ENCODE data around the gene TEX264.
"Not testable (repeated sequence)": the region's sequence is repeated elsewhere in the genome, so short reads cannot be mapped to it uniquely, and the experiment has no call there.

The TEX264 gene

DNA sequence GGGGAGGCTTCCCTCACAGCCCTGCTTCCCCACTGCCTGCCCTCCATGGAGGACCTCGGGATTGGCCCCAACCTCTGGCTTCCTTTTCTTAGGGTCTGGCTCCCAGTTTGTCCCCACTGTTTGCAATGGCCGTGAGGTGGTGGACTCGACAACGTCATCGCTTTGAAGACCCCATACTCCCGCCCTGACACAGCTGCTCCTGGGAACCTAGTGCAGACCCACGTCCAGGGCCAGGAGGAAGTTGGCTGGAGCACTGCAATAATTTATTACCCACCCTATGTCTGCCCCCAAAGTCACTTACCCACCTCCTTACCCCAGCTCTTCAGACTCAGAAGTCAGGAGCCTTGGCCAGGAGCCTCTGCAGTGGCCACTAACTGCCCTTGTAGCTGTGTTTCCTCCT is 46.9 kb downstream of the TEX264 start:
- DNase-seq = no peak

DNA sequence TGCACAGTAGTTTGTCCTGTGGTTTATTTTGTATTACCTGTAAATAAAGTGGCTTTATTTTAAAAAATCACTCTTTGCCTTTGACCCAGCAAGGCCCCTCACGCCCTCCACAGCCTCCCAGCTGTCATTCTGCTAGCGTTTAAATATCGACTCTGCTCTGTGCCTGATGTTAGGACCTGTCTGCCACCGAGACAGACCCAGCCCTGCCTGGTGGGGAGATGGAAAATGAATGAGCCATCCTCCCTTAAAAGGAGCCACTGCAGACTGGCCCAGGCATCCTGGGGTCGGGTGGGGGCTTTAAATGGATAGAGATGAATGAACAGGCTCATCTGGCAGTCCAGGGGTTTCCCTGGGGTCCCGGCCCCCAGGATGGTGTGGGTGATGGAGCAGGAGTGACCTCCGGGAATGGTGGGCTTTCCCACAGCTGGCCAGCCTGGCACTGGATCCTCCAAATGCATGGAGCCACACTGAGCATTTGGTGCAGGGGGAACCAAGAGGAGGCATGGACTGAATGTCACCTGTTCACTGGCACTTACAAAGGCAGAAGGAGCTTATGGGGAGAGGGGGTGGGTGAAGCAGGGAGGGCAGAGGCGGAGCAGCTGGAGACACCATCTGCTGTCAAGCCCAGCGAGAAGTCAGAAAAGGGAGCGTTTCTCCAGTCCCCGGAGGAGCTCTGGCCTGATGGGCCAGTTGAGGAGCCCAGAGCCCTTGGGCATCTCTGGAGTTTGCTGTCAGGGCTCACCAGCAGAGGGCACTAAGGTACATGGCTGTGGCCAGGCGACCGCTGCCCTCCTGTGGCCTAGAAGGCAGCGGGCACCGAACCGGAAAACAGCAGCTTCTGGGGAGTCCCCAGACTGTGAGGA is 47.7 kb downstream of the TEX264 start:
- peak; percentile 70 for DNase-seq

DNA sequence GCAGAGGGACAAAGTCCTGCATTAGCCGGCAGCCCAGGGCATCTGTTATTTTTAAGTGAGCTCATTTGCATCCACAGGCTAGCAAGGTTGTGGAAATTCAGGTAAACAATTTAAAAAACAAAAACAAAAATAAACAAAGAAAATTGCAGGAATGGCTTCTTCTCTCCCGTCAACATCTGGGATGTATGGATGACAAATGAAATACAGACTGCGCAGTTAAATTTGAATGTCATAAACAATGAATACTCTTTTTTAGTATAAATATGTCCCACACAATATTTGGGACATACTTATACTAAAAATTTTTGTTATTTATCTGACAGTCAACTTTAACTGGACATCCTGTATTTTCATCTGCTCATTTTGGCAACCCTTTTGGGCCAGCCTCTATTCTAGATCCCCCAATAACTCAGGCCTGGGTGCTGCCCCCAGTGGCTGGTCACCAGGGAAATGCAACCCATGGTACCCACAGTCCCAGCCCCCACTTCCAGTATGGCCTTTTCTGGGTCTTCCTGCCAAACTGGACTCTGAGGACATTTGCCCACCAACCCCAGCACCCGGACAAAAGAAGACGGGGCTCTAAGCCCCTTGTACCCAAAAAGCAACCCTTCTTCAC is 48.5 kb downstream of the TEX264 start:
- no peak for DNase-seq

DNA sequence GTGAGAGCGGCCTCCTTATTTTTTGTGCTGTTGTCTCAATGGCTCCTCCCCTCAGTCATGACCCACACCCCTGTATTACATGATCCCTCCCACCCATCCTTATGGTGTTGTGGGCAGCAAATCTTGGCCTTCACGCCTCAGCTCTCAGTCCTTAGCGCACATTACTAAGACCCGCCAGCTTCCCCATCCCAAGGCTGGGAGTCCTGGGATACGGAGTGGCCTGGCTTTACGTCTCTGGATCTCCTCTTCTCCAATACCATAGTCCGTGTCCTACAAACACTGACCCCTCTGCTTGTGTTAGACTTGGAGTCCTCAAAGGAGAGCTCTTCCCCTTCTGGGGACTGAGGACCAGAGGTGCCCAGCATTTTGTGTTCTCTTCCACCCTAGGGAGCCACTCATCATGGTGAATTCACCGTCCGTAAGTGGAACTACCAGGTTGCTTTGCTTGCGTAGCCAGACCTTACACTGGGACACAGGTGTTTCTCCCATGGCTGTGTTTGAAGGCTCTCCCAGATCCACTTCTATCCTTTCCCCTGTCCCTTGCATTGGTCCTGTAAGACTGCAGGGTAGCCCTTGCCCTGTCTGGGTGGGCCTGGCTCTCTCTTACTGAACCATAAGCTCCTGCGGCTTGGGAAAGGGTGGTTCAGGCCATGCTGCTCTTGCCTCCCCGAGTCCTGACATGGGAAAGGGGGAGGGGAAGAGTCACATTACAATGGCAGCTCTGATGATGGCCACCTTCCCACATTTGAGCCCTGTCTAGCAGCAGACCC is 49.4 kb downstream of the TEX264 start:
- DNase-seq = no peak

DNA sequence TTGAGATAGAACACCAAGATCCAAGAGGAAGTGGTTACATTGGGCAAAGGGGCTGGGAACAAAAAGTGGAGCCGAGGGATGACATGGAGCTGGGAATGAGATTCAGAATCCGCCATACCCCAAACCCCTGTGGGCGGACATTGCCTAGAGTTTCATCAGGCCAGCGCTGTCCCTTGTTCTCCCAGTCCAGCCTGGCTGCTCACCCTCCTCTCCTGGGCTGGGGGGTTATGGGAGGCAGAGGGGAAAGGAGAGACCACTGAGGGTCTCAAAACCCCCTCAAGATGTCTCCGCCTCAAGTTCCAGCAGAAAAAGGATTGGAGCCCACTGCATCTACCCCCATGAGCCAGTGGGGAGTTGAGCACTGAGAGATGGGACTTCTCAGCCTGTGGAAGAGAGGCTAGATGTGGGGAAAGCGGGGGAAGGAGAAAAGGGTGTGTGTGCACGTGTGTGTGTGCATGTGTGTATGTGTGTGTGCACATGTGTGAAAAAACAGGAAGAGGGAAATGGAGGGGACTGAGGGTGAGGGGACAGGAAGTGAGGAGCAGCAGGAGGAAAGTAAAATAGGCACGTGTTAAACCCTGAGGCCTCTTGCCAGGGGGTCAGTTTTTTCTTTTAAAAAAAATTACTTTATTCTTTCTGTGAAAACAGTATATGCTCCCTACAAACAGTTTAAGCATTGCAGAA is 50.2 kb downstream of the TEX264 start:
- no peak for DNase-seq

DNA sequence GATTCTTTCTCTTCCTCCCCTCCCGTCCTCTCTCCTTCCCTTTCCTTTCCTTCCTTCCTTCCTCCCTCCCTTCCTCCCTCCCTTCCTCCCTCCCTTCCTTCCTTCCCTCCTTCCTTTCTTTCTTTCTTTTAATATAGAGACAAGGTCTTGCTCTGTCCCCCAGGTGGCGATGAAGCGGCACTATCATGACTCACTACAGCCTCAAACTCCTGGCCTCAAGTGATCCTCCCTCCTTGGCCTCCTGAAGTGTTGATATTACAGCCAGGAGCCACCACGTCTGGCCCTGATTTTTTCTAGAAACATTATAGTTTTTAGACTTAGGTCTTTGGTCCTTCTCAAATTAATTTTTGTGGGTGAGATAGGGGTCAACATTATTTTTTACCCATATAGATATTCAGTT is 51.3 kb downstream of the TEX264 start:
- DNase-seq = peak; percentile 26

DNA sequence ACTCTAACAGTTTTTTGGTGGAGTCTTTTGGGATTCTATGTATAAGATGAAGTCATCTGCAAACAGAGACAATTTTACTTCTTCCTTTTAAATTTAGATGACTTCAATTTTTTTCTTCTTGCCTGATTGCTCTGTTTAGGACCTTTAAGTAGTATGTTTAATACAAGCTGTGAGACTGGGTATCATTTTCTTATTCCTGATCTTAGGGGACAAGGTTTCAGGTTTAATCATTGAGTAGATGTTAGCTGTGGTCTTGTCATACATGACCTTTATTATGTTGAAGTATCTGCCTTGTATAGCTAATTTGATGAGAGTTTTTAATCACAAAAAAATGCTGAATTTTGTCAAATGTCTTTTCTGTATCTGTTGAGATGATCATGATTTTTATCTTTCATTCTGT is 56.4 kb downstream of the TEX264 start:
- no peak for DNase-seq

DNA sequence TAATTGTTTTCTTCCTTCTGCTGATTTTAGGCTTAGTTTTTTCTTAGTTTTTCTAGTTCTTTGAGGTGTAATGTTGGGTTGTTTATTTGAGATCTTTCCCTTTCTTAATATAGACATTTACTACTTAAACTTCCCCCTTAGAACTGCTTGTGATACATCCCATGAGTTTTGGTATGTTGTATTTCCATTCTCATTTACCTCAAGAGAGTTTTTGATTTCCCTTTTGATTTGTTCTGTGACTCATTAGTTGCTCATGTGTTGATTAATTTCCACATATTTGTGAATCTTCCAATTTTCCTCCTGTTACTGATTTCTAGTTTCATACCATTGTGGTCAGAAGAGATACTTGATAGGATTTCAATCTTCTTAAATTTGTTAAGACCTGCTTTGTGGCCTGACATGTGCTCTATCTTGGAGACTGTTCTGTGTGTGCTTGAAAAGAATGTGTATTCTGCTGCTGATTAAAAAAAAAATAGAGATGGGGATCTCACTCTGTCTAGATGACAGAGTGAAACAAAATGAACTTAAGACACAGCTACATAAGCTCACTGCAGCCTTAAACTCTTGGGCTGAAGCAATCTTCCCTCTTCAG is 58.1 kb downstream of the TEX264 start:
- no peak for DNase-seq

DNA sequence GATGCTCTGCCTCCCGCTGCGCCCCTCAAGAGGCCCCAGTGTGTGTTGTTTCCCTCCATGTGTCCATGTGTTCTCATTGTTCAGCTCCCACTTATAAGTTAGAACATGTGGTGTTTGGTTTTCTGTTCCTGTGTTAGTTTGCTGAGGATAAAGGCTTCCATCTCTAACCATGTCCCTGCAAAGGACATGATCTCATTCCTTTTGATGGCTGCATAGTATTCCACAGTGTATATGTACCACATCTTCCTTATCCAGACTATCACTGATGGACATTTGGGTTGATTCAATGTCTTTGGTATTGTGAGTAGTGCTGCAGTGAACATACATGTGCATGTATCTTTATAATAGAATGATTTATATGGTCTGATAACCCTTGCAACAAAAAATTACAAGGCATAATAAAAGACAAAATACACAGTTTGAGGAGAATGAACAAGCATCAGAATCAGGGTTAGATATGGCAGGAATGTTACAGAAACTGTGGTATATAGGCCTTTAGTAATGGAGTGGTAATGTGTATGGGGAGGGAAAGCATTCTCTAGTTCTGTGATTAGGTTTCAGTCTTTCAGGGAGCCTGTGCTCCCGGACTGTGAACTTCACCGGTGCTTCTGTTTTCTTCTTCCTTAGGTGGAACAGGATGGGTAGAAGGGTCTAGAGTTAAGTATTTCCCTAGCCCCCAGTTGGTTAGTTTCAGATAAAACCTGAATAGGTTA is 63.0 kb downstream of the TEX264 start:
- DNase-seq = no peak

DNA sequence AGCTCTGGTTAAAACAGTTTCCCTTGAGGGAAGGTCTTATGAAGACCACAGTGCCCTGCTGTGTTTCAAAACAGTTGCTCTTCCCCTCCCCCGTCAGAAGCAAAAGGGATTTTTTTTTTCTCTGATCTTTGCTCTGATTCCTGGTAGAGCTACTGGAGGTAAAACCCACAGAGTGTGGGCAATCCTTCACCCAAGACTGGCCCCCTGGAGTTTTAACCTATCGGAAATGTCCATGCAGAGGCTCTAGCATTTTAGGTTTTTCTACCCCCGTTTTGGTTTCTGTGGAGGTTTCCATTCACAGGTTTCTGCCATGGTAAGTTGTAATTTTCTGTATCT is 63.5 kb downstream of the TEX264 start:
- no peak for DNase-seq

DNA sequence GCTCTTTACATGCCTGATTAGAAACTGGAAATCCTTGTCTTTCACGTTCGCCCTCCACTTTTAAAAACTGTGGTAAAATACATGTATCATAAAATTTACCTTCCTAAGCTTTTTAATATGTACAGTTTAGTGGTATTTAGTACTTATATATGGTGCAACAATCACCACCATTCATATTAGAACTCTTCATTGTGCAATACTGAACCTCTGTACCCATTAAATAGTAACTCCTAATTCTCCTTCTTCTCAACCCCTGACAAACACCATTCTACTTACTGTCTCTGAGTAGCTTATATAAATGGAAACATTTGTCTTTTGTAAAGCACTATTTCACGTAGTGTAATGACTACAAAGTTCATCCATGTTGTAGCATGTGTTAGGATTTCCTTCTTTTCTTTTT is 64.0 kb downstream of the TEX264 start:
- DNase-seq = no peak

DNA sequence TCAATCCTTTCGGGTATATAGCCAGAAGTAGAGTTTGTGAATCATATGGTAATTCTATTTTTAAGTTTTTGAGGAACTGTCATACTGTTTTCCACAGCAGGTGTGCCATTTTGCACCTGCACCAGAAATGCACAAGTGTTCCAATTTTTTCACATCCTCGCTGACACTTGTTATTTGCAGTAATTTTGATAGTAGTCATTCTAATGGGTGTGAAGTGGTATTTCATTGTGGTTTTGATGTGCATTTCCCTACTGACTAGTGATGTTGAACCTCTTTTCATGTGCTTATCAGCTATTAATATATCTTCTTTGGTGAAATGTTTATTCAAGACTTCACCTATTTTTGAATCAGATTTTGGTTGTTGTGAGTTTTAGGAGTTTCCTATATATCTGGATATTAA is 64.9 kb downstream of the TEX264 start:
- DNase-seq = no peak

DNA sequence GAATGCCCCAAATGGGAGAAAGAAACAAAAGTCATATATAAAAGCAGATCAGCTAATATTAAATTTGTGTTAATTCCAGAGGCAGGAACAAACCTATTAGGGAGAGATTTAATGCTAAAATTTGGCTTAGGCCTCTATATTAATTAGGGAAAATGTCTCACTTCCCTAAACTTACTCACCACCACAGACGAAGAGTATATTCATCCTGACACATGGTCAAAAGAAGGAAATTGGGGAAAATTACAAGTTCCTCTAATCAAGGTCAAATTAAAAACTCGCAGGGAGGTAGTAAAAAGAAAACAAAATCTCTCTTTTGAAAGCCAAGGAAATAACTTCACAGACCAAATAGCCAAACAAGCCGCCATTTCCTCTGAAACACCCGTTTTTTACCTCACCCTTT is 68.1 kb downstream of the TEX264 start:
- DNase-seq = no peak

DNA sequence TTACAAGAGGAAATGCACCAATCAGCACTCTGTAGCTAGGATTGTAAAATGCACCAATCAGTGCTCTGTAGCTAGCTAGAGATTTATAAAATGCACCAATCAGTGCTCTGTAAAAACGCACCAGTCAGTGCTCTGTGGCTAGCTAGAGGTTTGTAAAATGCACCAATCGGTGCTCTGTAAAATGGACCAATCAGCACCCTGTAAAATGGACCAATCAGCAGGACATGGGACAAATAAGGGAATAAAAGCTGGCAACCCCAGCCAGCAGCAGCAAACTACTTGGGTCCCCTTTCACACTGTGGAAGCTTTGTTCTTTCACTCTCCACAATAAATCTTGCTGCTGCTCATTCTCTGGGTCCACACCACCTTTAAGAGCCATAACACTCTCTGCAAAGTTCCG is 71.3 kb downstream of the TEX264 start:
- not testable (repeated sequence) for DNase-seq

DNA sequence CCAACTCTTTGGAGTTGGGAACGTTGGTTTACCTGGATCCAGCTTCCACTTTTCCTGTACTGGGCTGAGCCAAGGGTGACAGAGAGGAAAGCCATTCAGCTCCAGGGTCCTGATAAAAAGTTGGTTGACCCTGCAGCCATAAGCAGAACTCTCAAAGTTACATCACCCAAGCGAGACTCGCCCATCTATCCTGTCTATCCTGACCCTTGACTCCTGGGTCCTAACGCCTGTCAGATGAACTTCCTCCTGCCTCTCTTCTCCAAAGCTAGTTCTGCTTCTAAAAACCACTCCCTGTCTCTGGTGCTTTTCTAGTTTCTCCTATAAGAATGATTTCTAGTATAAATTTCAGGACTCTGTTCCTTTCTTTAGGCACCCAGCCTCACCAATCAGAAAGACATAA is 71.9 kb downstream of the TEX264 start:
- DNase-seq = not testable (repeated sequence)

DNA sequence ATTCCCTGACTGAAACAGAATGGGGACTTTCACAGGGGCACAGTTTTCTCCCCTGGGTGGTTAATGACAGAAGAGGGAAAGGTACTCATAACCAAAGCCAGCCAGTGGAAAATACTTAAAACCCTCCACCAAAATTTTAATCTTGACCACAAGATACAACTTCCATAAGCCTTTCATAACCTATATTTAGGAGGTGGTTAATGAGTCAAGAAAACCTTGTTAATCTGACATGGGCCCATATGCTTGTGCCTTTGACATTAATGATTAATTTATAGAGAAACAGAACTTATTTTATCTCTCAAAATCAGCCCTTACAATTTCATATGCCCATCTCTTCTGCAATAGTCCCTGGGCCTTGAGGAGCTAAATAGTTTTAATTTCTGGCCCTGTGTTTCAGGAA is 76.8 kb downstream of the TEX264 start:
- DNase-seq = no peak

DNA sequence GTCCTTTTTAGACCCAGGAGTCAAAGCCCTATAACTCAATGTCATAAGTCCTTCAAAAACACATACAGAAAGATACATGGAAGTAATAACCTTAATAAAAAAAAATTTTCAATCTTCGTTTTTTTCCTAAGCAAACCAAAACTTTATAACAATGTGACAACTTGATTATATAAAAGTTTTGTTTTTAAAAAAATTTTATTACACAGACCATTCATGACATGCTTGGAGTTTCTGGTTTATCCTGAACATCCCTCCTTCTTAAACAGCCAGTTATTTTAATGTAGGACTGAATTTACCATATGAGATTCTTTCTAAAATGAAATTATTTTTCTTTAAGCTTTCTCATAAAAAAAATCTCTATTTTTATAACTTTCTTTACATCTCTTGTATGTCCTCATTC is 77.3 kb downstream of the TEX264 start:
- no peak for DNase-seq

DNA sequence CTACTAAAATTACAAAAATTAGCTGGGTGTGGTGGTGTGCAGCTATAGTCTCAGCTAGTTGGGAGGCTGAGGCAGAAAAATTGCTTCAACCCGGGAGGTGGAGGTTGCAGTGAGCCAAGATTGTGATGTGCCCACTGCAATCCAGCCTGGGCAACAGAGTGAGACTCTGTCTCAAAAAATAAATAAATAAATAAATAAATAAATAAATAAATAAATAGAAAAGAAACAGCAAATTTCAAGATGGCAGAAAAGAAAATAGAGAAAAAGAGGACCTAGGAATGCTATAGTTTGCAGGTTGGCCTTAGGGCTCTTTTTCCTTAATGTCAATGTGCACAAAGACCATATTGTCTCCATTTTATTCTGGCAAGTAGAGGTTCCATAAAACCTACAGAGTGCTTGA is 79.8 kb downstream of the TEX264 start:
- no peak for DNase-seq

DNA sequence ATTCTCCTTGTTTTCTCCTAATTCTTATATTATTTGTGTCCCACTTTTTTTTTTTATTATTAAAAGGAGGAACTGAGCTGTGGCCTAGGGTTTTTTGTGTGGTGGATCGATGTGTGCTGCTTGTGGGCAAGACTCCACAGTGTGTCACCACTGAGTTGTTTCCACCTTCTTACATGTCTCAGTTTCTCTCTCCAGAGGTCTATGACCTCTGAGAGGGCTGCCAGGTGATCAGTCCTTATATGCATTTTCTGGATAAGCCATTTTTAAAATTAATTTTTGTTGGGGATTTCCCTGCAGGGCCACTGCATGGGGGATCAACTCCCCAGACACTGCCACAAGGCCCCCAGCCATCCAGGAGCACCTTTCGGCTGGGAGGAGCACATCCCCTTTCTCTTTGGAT is 80.2 kb downstream of the TEX264 start:
- DNase-seq = no peak
